Esophagus squamous epithelium (tissue), 4 donors: ENCODE measurements around the gene ELL2.

ENCODE experiments used
- CTCF ChIP-seq, 6 experiments: fragments of 450-650 bp in 4 of 6; fragments of 200-600 bp in 2 of 6; sonication (generic) in 2 of 6; IDR thresholded peaks; one replicate each; pipeline ENCODE4 v1.5.1; 2016 to 2019; ENCODE audit warnings: antibody characterized with exemption in 6 of 6, mild to moderate bottlenecking in 4 of 6, moderate library complexity in 4 of 6
- POLR2A ChIP-seq, 4 donors: fragments of 450-650 bp; IDR thresholded peaks; one replicate each; pipeline ENCODE4 v1.6.1; 2017; ENCODE audit warnings: antibody characterized with exemption in 4 of 4, mild to moderate bottlenecking in 4 of 4, moderate library complexity in 3 of 4

- TF ChIP-seq CTCF (IDR thresholded peaks at IDR 0.05) (no peak), POLR2A (IDR thresholded peaks at IDR 0.05) (no peak)
These were observed 103.6 kb downstream of the ELL2 start for GRCh38 chr5:95858023-95858461.
